ENCODE results near the gene GCK.

DNA sequence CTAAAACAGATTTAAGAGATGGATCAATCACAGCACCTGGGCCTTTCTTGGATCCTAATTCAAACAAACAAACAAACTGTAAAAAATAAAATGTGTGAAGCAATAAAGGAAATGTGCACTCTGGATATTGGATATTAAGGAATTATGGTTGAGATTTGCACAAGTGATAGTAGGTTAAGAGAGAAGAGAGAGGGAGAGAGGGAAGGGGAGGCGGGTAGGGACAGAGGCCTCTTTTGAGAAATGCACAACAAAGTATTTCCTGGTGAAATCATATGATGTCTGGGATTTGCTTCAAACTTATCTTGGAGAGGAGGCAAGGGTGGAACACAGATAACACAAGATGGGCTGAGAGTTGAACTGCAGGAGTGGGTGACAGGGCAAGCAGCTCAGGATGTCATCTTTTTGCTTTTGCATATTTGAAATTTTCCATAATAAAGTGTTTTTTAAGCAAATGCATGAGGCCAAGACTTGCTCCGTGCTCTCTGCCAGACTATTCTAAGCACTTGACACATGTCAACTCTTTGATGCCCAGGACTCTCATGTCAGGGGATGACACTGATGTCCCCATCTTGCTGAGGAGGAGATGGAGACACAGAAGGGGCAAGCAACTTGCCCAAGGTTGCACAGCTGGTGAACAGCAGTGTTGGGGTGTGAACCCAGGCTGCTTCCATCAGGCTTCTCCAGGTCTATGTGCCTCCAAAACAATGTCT lies 94.2 kb downstream of the GCK start:
- TF ChIP-seq, protein P1, sequence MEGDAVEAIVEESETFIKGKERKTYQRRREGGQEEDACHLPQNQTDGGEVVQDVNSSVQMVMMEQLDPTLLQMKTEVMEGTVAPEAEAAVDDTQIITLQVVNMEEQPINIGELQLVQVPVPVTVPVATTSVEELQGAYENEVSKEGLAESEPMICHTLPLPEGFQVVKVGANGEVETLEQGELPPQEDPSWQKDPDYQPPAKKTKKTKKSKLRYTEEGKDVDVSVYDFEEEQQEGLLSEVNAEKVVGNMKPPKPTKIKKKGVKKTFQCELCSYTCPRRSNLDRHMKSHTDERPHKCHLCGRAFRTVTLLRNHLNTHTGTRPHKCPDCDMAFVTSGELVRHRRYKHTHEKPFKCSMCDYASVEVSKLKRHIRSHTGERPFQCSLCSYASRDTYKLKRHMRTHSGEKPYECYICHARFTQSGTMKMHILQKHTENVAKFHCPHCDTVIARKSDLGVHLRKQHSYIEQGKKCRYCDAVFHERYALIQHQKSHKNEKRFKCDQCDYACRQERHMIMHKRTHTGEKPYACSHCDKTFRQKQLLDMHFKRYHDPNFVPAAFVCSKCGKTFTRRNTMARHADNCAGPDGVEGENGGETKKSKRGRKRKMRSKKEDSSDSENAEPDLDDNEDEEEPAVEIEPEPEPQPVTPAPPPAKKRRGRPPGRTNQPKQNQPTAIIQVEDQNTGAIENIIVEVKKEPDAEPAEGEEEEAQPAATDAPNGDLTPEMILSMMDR (IDR thresholded peaks at IDR 0.05) = no peak
- no peak for TF ChIP-seq ZFX (IDR thresholded peaks at IDR 0.05; ENCODE audit: borderline replicate concordance)

Measured in 22Rv1 (cell line).